K562 (cell line): Measurements from ENCODE around the gene PNMA8C. TPM values are rescaled to one million over a fixed set of nuclear protein-coding genes. Genes with fewer than 3 reads are reported as not detected.

Source experiments
- AFF4 ChIP-seq: sonication (generic); formaldehyde crosslinking; IDR thresholded peaks from 2 replicates; pipeline ENCODE4 v1.8.0; 2023; ENCODE audit warnings: mild to moderate bottlenecking, missing genetic modification reagents
- ARHGAP35 ChIP-seq: fragments of 450-650 bp; IDR thresholded peaks from 2 replicates; pipeline ENCODE4 v1.6.1; 2018; ENCODE audit not compliant: partially characterized antibody
- CHCHD3 ChIP-seq: fragments of 250-450 bp; sonication (Bioruptor Pico); IDR thresholded peaks from 2 replicates; pipeline ENCODE4 v2.1.2; 2022; ENCODE audit warnings: mild to moderate bottlenecking
- CHD4 ChIP-seq: fragments of 200-600 bp; sonication (generic); IDR thresholded peaks from 3 replicates; pipeline ENCODE4 v1.6.1; 2012; ENCODE audit warnings: low read depth, mild to moderate bottlenecking, mixed read lengths, low read length, inconsistent platforms; ENCODE audit not compliant: insufficient read depth, insufficient replicate concordance, poor library complexity, severe bottlenecking
- CREBBP ChIP-seq: IDR thresholded peaks from one replicate; pipeline ENCODE4 v1.6.1; 2012; ENCODE audit warnings: low read depth, mild to moderate bottlenecking, control low read depth, inconsistent platforms, low read length
- LARP7 ChIP-seq: fragments of 450-650 bp; IDR thresholded peaks from 2 replicates; pipeline ENCODE4 v1.6.1; 2016
- MYNN ChIP-seq, 2 experiments: sonication (generic); formaldehyde crosslinking in 1 of 2; IDR thresholded peaks; 2 replicates each; pipeline versions ENCODE4 v1.5.0 to v1.6.1; 2016 to 2020; ENCODE audit warnings: antibody characterized with exemption in 1 of 2, missing genetic modification reagents in 1 of 2
- NR2F6 ChIP-seq: fragments of 450-650 bp; formaldehyde crosslinking; IDR thresholded peaks from 2 replicates; pipeline ENCODE4 v1.4.0; 2020; ENCODE audit warnings: mild to moderate bottlenecking
- PHB ChIP-seq: fragments of 250-450 bp; sonication (Bioruptor Pico); IDR thresholded peaks from 2 replicates; pipeline ENCODE4 v1.5.0; 2021
- PML ChIP-seq: IDR thresholded peaks from 2 replicates; pipeline ENCODE4 v1.6.1; 2012; ENCODE audit warnings: low read length, inconsistent platforms
- THRA ChIP-seq: fragments of 450-650 bp; IDR thresholded peaks from 2 replicates; pipeline ENCODE4 v1.6.1; 2017; ENCODE audit warnings: mild to moderate bottlenecking, moderate library complexity
- USF2 ChIP-seq: sonication (generic); formaldehyde crosslinking; IDR thresholded peaks from 2 replicates; pipeline ENCODE4 v1.5.0; 2020; ENCODE audit warnings: missing genetic modification reagents
- YY1 ChIP-seq, 3 experiments: IDR thresholded peaks; 2 replicates each; pipeline ENCODE4 v1.6.1; 2011; ENCODE audit warnings: low read length in 2 of 3, mild to moderate bottlenecking in 2 of 3, moderate library complexity in 2 of 3, borderline replicate concordance in 1 of 3, control low read depth in 1 of 3, low read depth in 1 of 3; ENCODE audit not compliant: insufficient read depth in 3 of 3, insufficient replicate concordance in 2 of 3, control insufficient read depth in 1 of 3, insufficient read length in 1 of 3; ENCODE audit errors: extremely low read depth in 1 of 3
- ZBTB49 ChIP-seq: sonication (generic); formaldehyde crosslinking; IDR thresholded peaks from 2 replicates; pipeline ENCODE4 v1.8.0; 2022; ENCODE audit warnings: missing genetic modification reagents, mild to moderate bottlenecking, borderline replicate concordance
- ZBTB8A ChIP-seq: fragments of 450-650 bp; IDR thresholded peaks from 2 replicates; pipeline ENCODE4 v1.6.1; 2018; ENCODE audit warnings: mild to moderate bottlenecking, moderate library complexity; ENCODE audit not compliant: partially characterized antibody
- ZKSCAN1 ChIP-seq: fragments of 150-350 bp; IDR thresholded peaks from 2 replicates; pipeline ENCODE4 v1.6.1; 2016; ENCODE audit warnings: low read depth, low read length
- polyA plus RNA-seq, 8 experiments: library from polyadenylated mRNA; depleted of rRNA in 4 of 8; stranded (reverse) in 5 of 8; unstranded in 3 of 8; fragments of >200 nt; fragmentation: Nextera tagmentation in 2 of 8; fragmentation: Illumina TruSeq in 1 of 8; extraction: Ambion mirVana in 2 of 8; extraction: Trizol in 1 of 8; gene quantifications; 2 replicates each; pipeline versions ENCODE4 v1.2.1 to v1.2.3, GENCODE V29; 2011 to 2014; ENCODE audit warnings: inconsistent platforms in 1 of 8, missing spikeins in 1 of 8
- total RNA-seq, 7 experiments: library from RNA; depleted of rRNA in 6 of 7; stranded (reverse); fragments of >200 nt in 6 of 7; fragmentation: Illumina TruSeq in 2 of 7; extraction: Trizol in 2 of 7; gene quantifications; 2 replicates each; pipeline versions ENCODE4 v1.2.1 to v1.2.3, GENCODE V29; 2011 to 2021; ENCODE audit warnings: low replicate concordance in 1 of 7

The PNMA8C gene
- total and polyA plus RNA-seq, 9 of the 15 experiments (the other 6 are each of a cell fraction or from before 2014, with no cell fraction given): 0.04 to 0.05 (median 0.05) TPM; not detected in 6

GRCh38 chr19:46411088-46411924 lies 17.4 kb downstream of the PNMA8C start (continued):
- no peak for TF ChIP-seq CHD4
- TF ChIP-seq MYNN (IDR thresholded peaks at IDR 0.05): peak; percentile 42; the same call in 1 of the 2 replicates
- TF ChIP-seq MYNN (CRISPR knock-in tag; IDR thresholded peaks at IDR 0.05): no peak
- TF ChIP-seq PML: 0 out of 2 replicates have a peak, but pooled peaks have one; percentile 29
- no peak for TF ChIP-seq AFF4 (CRISPR knock-in tag)
- TF ChIP-seq THRA: no peak
- 0 out of 2 replicates have a peak, but pooled peaks have one; percentile 28 for TF ChIP-seq PHB (CRISPR knock-in tag)
- no peak for TF ChIP-seq YY1 (IDR thresholded peaks at IDR 0.05; ENCODE audit: borderline replicate concordance in 1 of 3, control insufficient read depth in 1 of 3, extremely low read depth in 1 of 3, insufficient read depth in 3 of 3, insufficient read length in 1 of 3, insufficient replicate concordance in 2 of 3, low read depth in 1 of 3, low read length in 2 of 3)
- peak; percentile 32 for TF ChIP-seq USF2 (CRISPR knock-in tag)
- TF ChIP-seq ZBTB8A: no peak
- peak; percentile 22; the same call in 1 of the 2 replicates for TF ChIP-seq ZKSCAN1
- no peak for TF ChIP-seq ZBTB49
- no peak for TF ChIP-seq CREBBP
- 0 out of 2 replicates have a peak, but pooled peaks have one; percentile 28 for TF ChIP-seq NR2F6
- TF ChIP-seq CHCHD3 (CRISPR knock-in tag): no peak
- peak; percentile 92 for TF ChIP-seq ARHGAP35
- TF ChIP-seq LARP7: no peak
